Natural killer cell (primary cell): Measurements from ENCODE around the gene TTC27. TPM values are rescaled to one million over a fixed set of nuclear protein-coding genes. Genes with fewer than 3 reads are reported as not detected.

Experiments
- ATAC-seq, 3 donors: fragments of 150-1000 bp in 2 of 3; fragments of 200-7000 bp in 1 of 3; cut with Tn5 transposase; 1 replicate in 1 of 3; 2 replicates in 2 of 3; pipeline ENCODE4 v1.10.0; 2021; ENCODE audit warnings: mild to moderate bottlenecking in 2 of 3, moderate library complexity in 2 of 3
- DNase-seq, 2 donors: peaks; one replicate each; pipeline versions ENCODE4 v3.0.0 to v3.0.0-alpha.2; 2013 to 2021; ENCODE audit warnings: mixed read lengths in 1 of 2
- H3K27ac ChIP-seq: one replicate; pipeline ENCODE4 v1.5.1; 2013; ENCODE audit warnings: mild to moderate bottlenecking, low read length
- H3K27me3 ChIP-seq: one replicate; pipeline ENCODE4 v1.6.1; 2013; ENCODE audit warnings: low read length; ENCODE audit not compliant: control insufficient read depth, insufficient read depth
- H3K36me3 ChIP-seq: one replicate; pipeline ENCODE4 v1.6.1; 2013; ENCODE audit warnings: low read length; ENCODE audit not compliant: control insufficient read depth, insufficient read depth
- H3K4me1 ChIP-seq: one replicate; pipeline ENCODE4 v1.6.1; 2013; ENCODE audit warnings: low read length; ENCODE audit not compliant: control insufficient read depth, insufficient read depth
- H3K4me3 ChIP-seq: one replicate; pipeline ENCODE4 v1.5.1; 2013; ENCODE audit warnings: low read length
- H3K9me3 ChIP-seq: one replicate; pipeline ENCODE4 v1.6.1; 2013; ENCODE audit warnings: low read length; ENCODE audit not compliant: control insufficient read depth, insufficient read depth
- H3K27ac Mint-ChIP-seq, 2 donors: one replicate each; pipeline ENCODE4 v1.8.0; 2022; ENCODE audit warnings: mild to moderate bottlenecking in 2 of 2, mixed read lengths in 2 of 2, moderate library complexity in 1 of 2
- H3K27me3 Mint-ChIP-seq, 2 donors: one replicate each; pipeline ENCODE4 v1.8.0; 2022; ENCODE audit warnings: low read depth in 2 of 2, mixed read lengths in 2 of 2
- H3K36me3 Mint-ChIP-seq: one replicate; pipeline ENCODE4 v1.8.0; 2022; ENCODE audit warnings: mixed read lengths
- H3K4me1 Mint-ChIP-seq, 2 donors: one replicate each; pipeline ENCODE4 v1.8.0; 2022; ENCODE audit warnings: mixed read lengths in 2 of 2
- H3K4me3 Mint-ChIP-seq: one replicate; pipeline ENCODE4 v1.8.0; 2022; ENCODE audit warnings: mild to moderate bottlenecking, moderate library complexity, mixed read lengths
- H3K9me3 Mint-ChIP-seq, 2 donors: one replicate each; pipeline ENCODE4 v1.8.0; 2022; ENCODE audit warnings: mixed read lengths in 2 of 2
- CTCF ChIP-seq: fragments of 200-600 bp; IDR thresholded peaks from one replicate; pipeline ENCODE4 v1.8.0; 2022; ENCODE audit warnings: antibody characterized with exemption
- WGBS: methylation state at CpG from one replicate; pipeline ENCODE4 v1.1.7; 2013; ENCODE audit warnings: missing lambda C conversion rate; ENCODE audit not compliant: insufficient coverage; 5-methylcytosine and 5-hydroxymethylcytosine counted together
- intact Hi-C: fragments of 100-400 bp; cut with micrococcal nuclease; formaldehyde crosslinking; loops from one replicate; pipeline ENCODE4 v1.14.2; 2022
- total RNA-seq, 4 donors: library from RNA; stranded (reverse); fragments of 120-200 nt in 1 of 4; gene quantifications; one replicate each; pipeline versions ENCODE4 v1.2.3 to v1.2.4, GENCODE V29; 2013 to 2022

The TTC27 gene
- total RNA-seq, 3 donors from 2014 or later (not counting 1 experiment from before 2014, with no cell fraction given): 13.7 to 14.6 (median 14.1) TPM

- Mint-ChIP-seq H3K4me3 (no peak overlapping the region), H3K36me3 (peaks cover 7% of the 10 kb centered on the region), H3K9me3 (no peaks in the 10 kb centered on the region), H3K4me1 (no peaks in the 10 kb centered on the region), H3K27me3 (no peaks in the 10 kb centered on the region), H3K27ac (no peak overlapping the region)
- Histone ChIP-seq H3K9me3 (no peaks in the 10 kb centered on the region), H3K4me1 (no peaks in the 10 kb centered on the region), H3K27me3 (no peaks in the 10 kb centered on the region), H3K36me3 (peaks cover 9% of the 10 kb centered on the region), H3K4me3 (no peak overlapping the region), H3K27ac (no peak overlapping the region)
- no peak for ATAC-seq
- intact Hi-C loops: no loop called here
- 87% methylated on average over 5 of the region's 5 CpGs for WGBS
- no peak for DNase-seq
- TF ChIP-seq CTCF: no peak
Observed at GRCh38 chr2:32807662-32808061, 179.8 kb downstream of the TTC27 start.

GRCh38 chr2:32810909-32811495, 183.2 kb downstream of the TTC27 start:
- Histone ChIP-seq H3K27me3 (no peaks in the 10 kb centered on the region), H3K36me3 (peaks cover 12% of the 10 kb centered on the region), H3K4me1 (no peaks in the 10 kb centered on the region), H3K4me3 (no peak overlapping the region), H3K9me3 (no peaks in the 10 kb centered on the region), H3K27ac (no peak overlapping the region)
- 84% methylated on average over 3 of the region's 4 CpGs for WGBS
- Mint-ChIP-seq H3K36me3 (peaks cover 7% of the 10 kb centered on the region), H3K4me3 (no peak overlapping the region), H3K4me1 (no peaks in the 10 kb centered on the region), H3K9me3 (no peaks in the 10 kb centered on the region), H3K27ac (no peak overlapping the region), H3K27me3 (no peaks in the 10 kb centered on the region)
- DNase-seq (no peak), ATAC-seq (no peak)
- TF ChIP-seq CTCF: no peak
- intact Hi-C loops: no loop called here

- H3K27me3 ChIP-seq: no peaks in the 10 kb centered on the region
- Mint-ChIP-seq H3K27me3 (no peaks in the 10 kb centered on the region), H3K36me3 (peaks cover 7% of the 10 kb centered on the region), H3K4me3 (no peak overlapping the region), H3K4me1 (no peaks in the 10 kb centered on the region), H3K27ac (no peak overlapping the region), H3K9me3 (no peaks in the 10 kb centered on the region)
- no peak overlapping the region for H3K27ac ChIP-seq
- TF ChIP-seq CTCF: no peak
- H3K4me1 ChIP-seq: no peaks in the 10 kb centered on the region
- ATAC-seq: no peak
- intact Hi-C loops: no loop called here
- H3K9me3 ChIP-seq: no peaks in the 10 kb centered on the region
- WGBS: 100% methylated on average over 3 of the region's 5 CpGs
- no peak overlapping the region for H3K4me3 ChIP-seq
- DNase-seq: no peak
- H3K36me3 ChIP-seq: peaks cover 12% of the 10 kb centered on the region
Observed at GRCh38 chr2:32811696-32812095, 183.8 kb downstream of the TTC27 start.

DNA sequence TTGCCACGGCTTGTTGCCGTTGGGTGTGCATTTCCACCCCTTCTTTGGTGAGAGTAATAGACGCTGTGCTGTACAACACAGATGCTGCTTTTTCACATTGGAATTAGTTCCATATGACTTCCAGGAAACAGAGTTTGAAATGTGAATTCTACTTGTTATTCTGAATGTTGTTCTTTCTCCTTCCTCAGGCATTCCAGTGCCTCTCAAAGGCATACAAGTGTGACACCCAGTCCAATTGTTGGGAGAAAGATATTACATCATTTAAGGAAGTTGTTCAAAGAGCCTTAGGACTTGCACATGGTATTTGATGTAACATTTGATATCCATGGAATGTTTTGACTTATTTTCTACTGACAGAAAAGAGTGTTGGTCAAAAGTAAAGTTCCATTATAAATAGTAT, 184.5 kb downstream of the TTC27 start:
- H3K27ac Mint-ChIP-seq: no peak overlapping the region
- H3K27ac ChIP-seq: no peak overlapping the region
- 93% methylated on average over 3 of the region's 3 CpGs for WGBS
- ATAC-seq (no peak), DNase-seq (no peak)
- intact Hi-C loops: no loop called here
- H3K4me1 Mint-ChIP-seq: no peaks in the 10 kb centered on the region
- no peaks in the 10 kb centered on the region for H3K4me1 ChIP-seq
- H3K9me3 Mint-ChIP-seq: no peaks in the 10 kb centered on the region
- no peak overlapping the region for H3K4me3 ChIP-seq
- no peak for TF ChIP-seq CTCF
- H3K4me3 Mint-ChIP-seq: no peak overlapping the region
- peaks cover 7% of the 10 kb centered on the region for H3K36me3 Mint-ChIP-seq
- no peaks in the 10 kb centered on the region for H3K27me3 ChIP-seq
- H3K9me3 ChIP-seq: no peaks in the 10 kb centered on the region
- peaks cover 12% of the 10 kb centered on the region for H3K36me3 ChIP-seq
- H3K27me3 Mint-ChIP-seq: no peaks in the 10 kb centered on the region
